ENCODE measurements around the gene RFT1.

DNA sequence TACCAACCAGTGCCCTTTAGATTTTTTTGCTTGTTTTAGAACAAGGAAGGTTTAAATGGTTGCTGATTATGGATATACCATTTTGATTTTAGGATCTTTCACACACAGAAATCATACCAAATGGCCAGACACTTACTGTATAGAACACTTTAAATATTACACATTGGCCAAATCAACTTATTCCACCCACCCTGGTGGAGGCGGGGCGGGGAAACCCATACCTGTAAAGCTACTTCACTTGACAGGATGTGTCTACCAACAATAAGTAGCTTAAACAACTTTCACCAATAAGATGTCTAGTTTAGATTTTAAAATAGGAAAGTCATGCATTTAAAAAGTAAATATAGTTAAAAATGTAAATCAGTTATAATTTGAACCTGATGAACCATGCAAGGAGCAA, 67.3 kb downstream of the RFT1 start:
- TF ChIP-seq, protein P1, sequence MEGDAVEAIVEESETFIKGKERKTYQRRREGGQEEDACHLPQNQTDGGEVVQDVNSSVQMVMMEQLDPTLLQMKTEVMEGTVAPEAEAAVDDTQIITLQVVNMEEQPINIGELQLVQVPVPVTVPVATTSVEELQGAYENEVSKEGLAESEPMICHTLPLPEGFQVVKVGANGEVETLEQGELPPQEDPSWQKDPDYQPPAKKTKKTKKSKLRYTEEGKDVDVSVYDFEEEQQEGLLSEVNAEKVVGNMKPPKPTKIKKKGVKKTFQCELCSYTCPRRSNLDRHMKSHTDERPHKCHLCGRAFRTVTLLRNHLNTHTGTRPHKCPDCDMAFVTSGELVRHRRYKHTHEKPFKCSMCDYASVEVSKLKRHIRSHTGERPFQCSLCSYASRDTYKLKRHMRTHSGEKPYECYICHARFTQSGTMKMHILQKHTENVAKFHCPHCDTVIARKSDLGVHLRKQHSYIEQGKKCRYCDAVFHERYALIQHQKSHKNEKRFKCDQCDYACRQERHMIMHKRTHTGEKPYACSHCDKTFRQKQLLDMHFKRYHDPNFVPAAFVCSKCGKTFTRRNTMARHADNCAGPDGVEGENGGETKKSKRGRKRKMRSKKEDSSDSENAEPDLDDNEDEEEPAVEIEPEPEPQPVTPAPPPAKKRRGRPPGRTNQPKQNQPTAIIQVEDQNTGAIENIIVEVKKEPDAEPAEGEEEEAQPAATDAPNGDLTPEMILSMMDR (IDR thresholded peaks at IDR 0.05), result no peak
- no peak for TF ChIP-seq POLR2A (IDR thresholded peaks at IDR 0.05)

Measured in lower leg skin (tissue), 3 donors.